ENCODE results near the gene RHEB.

DNA sequence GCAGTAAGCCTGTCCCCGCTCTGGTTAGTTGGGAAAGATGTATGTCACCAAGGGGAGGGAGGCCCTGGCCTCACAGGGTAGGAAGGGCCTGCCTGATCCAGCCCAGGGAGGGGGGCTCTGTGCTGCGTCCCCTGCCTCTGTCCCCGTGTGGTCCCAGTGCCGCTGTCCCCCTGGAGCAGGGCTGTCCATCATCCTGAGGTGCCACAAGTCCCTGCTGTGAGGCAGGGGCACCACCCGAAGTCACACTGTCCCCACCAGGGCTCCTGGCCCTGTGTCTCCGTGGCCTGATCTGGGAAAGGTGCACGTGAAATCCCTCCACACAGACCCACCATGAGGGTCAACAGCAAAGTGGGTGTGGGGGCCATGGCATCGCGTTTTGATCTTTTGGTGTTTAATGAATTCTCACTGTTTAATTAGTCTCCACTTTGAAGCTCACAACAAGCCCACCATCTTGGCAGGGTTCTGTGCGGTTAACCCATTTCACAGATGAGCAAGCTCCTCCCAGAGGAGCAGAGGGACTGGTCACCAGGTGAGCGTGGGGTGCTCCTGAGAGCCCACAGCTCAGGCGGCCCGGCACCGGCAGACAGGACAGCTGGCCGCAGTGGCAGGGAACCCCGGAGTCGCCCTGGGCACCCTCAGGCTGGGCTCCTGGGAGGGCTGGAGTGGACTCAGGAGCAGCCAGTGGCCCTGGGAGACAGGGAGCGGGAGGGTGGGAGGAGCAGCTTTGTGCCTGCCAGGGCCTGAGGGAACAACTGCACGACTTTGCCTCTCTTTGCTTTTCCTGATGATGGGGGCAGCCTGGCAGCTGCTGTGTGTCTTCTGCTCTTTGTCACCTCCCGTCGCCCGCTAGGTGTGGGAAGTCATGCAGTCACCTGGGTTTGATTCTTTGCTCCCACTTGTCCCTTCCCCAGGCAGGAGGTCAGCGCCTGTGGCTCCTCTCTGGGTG, 67.8 kb downstream of the RHEB start:
- TF ChIP-seq, protein P1, sequence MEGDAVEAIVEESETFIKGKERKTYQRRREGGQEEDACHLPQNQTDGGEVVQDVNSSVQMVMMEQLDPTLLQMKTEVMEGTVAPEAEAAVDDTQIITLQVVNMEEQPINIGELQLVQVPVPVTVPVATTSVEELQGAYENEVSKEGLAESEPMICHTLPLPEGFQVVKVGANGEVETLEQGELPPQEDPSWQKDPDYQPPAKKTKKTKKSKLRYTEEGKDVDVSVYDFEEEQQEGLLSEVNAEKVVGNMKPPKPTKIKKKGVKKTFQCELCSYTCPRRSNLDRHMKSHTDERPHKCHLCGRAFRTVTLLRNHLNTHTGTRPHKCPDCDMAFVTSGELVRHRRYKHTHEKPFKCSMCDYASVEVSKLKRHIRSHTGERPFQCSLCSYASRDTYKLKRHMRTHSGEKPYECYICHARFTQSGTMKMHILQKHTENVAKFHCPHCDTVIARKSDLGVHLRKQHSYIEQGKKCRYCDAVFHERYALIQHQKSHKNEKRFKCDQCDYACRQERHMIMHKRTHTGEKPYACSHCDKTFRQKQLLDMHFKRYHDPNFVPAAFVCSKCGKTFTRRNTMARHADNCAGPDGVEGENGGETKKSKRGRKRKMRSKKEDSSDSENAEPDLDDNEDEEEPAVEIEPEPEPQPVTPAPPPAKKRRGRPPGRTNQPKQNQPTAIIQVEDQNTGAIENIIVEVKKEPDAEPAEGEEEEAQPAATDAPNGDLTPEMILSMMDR (conservative IDR thresholded peaks at IDR 0.05; ENCODE audit: low read depth in 2 of 2): no peak
- TF ChIP-seq EZH2 (IDR thresholded peaks at IDR 0.05; ENCODE audit: low read depth, unreplicated experiment) (no peak), POLR2AphosphoS5 (IDR thresholded peaks at IDR 0.05; ENCODE audit: low read depth) (no peak), EZH2phosphoT487 (IDR thresholded peaks at IDR 0.05; ENCODE audit: unreplicated experiment) (no peak), ZNF114 (CRISPR knock-in tag; IDR thresholded peaks at IDR 0.05) (no peak), JUNB (IDR thresholded peaks at IDR 0.05; ENCODE audit: unreplicated experiment) (no peak)
- TF ChIP-seq, protein P2, sequence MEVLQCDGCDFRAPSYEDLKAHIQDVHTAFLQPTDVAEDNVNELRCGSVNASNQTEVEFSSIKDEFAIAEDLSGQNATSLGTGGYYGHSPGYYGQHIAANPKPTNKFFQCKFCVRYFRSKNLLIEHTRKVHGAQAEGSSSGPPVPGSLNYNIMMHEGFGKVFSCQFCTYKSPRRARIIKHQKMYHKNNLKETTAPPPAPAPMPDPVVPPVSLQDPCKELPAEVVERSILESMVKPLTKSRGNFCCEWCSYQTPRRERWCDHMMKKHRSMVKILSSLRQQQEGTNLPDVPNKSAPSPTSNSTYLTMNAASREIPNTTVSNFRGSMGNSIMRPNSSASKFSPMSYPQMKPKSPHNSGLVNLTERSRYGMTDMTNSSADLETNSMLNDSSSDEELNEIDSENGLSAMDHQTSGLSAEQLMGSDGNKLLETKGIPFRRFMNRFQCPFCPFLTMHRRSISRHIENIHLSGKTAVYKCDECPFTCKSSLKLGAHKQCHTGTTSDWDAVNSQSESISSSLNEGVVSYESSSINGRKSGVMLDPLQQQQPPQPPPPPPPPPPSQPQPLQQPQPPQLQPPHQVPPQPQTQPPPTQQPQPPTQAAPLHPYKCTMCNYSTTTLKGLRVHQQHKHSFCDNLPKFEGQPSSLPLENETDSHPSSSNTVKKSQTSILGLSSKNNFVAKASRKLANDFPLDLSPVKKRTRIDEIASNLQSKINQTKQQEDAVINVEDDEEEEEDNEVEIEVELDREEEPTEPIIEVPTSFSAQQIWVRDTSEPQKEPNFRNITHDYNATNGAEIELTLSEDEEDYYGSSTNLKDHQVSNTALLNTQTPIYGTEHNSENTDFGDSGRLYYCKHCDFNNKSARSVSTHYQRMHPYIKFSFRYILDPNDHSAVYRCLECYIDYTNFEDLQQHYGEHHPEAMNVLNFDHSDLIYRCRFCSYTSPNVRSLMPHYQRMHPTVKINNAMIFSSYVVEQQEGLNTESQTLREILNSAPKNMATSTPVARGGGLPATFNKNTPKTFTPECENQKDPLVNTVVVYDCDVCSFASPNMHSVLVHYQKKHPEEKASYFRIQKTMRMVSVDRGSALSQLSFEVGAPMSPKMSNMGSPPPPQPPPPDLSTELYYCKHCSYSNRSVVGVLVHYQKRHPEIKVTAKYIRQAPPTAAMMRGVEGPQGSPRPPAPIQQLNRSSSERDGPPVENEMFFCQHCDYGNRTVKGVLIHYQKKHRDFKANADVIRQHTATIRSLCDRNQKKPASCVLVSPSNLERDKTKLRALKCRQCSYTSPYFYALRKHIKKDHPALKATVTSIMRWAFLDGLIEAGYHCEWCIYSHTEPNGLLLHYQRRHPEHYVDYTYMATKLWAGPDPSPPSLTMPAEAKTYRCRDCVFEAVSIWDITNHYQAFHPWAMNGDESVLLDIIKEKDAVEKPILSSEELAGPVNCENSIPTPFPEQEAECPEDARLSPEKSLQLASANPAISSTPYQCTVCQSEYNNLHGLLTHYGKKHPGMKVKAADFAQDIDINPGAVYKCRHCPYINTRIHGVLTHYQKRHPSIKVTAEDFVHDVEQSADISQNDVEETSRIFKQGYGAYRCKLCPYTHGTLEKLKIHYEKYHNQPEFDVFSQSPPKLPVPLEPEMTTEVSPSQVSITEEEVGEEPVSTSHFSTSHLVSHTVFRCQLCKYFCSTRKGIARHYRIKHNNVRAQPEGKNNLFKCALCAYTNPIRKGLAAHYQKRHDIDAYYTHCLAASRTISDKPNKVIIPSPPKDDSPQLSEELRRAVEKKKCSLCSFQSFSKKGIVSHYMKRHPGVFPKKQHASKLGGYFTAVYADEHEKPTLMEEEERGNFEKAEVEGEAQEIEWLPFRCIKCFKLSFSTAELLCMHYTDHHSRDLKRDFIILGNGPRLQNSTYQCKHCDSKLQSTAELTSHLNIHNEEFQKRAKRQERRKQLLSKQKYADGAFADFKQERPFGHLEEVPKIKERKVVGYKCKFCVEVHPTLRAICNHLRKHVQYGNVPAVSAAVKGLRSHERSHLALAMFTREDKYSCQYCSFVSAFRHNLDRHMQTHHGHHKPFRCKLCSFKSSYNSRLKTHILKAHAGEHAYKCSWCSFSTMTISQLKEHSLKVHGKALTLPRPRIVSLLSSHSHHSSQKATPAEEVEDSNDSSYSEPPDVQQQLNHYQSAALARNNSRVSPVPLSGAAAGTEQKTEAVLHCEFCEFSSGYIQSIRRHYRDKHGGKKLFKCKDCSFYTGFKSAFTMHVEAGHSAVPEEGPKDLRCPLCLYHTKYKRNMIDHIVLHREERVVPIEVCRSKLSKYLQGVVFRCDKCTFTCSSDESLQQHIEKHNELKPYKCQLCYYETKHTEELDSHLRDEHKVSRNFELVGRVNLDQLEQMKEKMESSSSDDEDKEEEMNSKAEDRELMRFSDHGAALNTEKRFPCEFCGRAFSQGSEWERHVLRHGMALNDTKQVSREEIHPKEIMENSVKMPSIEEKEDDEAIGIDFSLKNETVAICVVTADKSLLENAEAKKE (CRISPR knock-in tag; IDR thresholded peaks at IDR 0.05): no peak
- TF ChIP-seq, protein P3, sequence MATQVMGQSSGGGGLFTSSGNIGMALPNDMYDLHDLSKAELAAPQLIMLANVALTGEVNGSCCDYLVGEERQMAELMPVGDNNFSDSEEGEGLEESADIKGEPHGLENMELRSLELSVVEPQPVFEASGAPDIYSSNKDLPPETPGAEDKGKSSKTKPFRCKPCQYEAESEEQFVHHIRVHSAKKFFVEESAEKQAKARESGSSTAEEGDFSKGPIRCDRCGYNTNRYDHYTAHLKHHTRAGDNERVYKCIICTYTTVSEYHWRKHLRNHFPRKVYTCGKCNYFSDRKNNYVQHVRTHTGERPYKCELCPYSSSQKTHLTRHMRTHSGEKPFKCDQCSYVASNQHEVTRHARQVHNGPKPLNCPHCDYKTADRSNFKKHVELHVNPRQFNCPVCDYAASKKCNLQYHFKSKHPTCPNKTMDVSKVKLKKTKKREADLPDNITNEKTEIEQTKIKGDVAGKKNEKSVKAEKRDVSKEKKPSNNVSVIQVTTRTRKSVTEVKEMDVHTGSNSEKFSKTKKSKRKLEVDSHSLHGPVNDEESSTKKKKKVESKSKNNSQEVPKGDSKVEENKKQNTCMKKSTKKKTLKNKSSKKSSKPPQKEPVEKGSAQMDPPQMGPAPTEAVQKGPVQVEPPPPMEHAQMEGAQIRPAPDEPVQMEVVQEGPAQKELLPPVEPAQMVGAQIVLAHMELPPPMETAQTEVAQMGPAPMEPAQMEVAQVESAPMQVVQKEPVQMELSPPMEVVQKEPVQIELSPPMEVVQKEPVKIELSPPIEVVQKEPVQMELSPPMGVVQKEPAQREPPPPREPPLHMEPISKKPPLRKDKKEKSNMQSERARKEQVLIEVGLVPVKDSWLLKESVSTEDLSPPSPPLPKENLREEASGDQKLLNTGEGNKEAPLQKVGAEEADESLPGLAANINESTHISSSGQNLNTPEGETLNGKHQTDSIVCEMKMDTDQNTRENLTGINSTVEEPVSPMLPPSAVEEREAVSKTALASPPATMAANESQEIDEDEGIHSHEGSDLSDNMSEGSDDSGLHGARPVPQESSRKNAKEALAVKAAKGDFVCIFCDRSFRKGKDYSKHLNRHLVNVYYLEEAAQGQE (IDR thresholded peaks at IDR 0.05; ENCODE audit: unreplicated experiment): no peak

Data from GM23338 (cell line).